Lung (tissue), 12 donors: Measurements from ENCODE around the gene P2RX2. TPM values are rescaled to one million over a fixed set of nuclear protein-coding genes. Genes with fewer than 3 reads are reported as not detected.

ENCODE experiments used
- ATAC-seq: fragments of 200-7000 bp; cut with Tn5 transposase; one replicate; pipeline ENCODE4 v1.9.1; 2020; ENCODE audit warnings: moderate number of reproducible peaks; ENCODE audit not compliant: insufficient read depth, low FRiP score
- DNase-seq, 3 donors: peaks; one replicate each; pipeline ENCODE4 v3.0.0-alpha.2; 2013 to 2017
- H3K27ac ChIP-seq, 2 donors: one replicate each; pipeline ENCODE4 v1.5.1; 2013; ENCODE audit warnings: mild to moderate bottlenecking in 2 of 2, moderate library complexity in 2 of 2, control low read depth in 1 of 2, inconsistent platforms in 1 of 2, low read depth in 1 of 2, low read length in 1 of 2
- H3K27me3 ChIP-seq, 3 donors: one replicate each; pipeline ENCODE4 v1.5.1; 2013; ENCODE audit warnings: low read length in 2 of 3; ENCODE audit not compliant: control insufficient read depth in 3 of 3, insufficient read depth in 3 of 3
- H3K36me3 ChIP-seq, 4 donors: one replicate each; pipeline ENCODE4 v1.5.1; 2013; ENCODE audit warnings: low read length in 4 of 4, mild to moderate bottlenecking in 1 of 4, moderate library complexity in 1 of 4; ENCODE audit not compliant: control insufficient read depth in 4 of 4, insufficient read depth in 4 of 4
- H3K4me1 ChIP-seq, 5 donors: one replicate each; pipeline ENCODE4 v1.5.1; 2013; ENCODE audit warnings: low read length in 5 of 5, mild to moderate bottlenecking in 2 of 5, moderate library complexity in 1 of 5; ENCODE audit not compliant: control insufficient read depth in 5 of 5, insufficient read depth in 5 of 5
- H3K4me3 ChIP-seq: one replicate; pipeline ENCODE4 v1.5.1; 2013; ENCODE audit warnings: mild to moderate bottlenecking, control low read depth, moderate library complexity
- H3K9ac ChIP-seq, 2 donors: one replicate each; pipeline ENCODE4 v1.5.1; 2013; ENCODE audit warnings: low read length in 2 of 2, control low read depth in 1 of 2; ENCODE audit not compliant: insufficient read depth in 1 of 2
- H3K9me3 ChIP-seq, 4 donors: one replicate each; pipeline ENCODE4 v1.5.1; 2013; ENCODE audit warnings: low read length in 3 of 4, mild to moderate bottlenecking in 1 of 4, moderate library complexity in 1 of 4; ENCODE audit not compliant: control insufficient read depth in 4 of 4, insufficient read depth in 3 of 4
- CTCF ChIP-seq: IDR thresholded peaks from 2 replicates; pipeline ENCODE4 v1.5.1; 2012; ENCODE audit warnings: mild to moderate bottlenecking; ENCODE audit errors: control extremely low read depth, extremely low read depth
- WGBS, 2 donors: extraction: QIAGEN DNeasy Blood & Tissue Kit; methylation state at CpG; one replicate each; pipeline ENCODE4 v1.1.7; 2013; 5-methylcytosine and 5-hydroxymethylcytosine counted together
- polyA plus RNA-seq, 2 donors: library from polyadenylated mRNA; stranded (reverse); fragments of 200-250 nt; gene quantifications; one replicate each; pipeline ENCODE4 v1.2.1, GENCODE V29; 2013
- total RNA-seq, 2 donors: library from RNA; depleted of rRNA in 1 of 2; stranded (reverse); fragments of >200 nt in 1 of 2; gene quantifications; one replicate each; pipeline ENCODE4 v1.2.1, GENCODE V29; 2014 to 2021
- donor health status: control.
- donor health status: control.
- donor health status: Bipolar disorder and iron deficiency.
- donor health status: healthy.
- donor health status: DM: yes; HTN: yes; CAD: no.

P2RX2 gene
- total and polyA plus RNA-seq, 4 donors = 0.05 to 3.4 (median 0.90) TPM

GRCh38 chr12:132588821-132589669, 29.5 kb upstream of the P2RX2 start:
- no peak for ATAC-seq
- Histone ChIP-seq H3K4me1 (peaks cover 0 to 6% (median 2%) of the 10 kb centered on the region in 5 donors), H3K27ac (no peak overlapping the region), H3K9me3 (peaks cover 0 to 3% (median 0%) of the 10 kb centered on the region in 4 donors), H3K27me3 (no peaks in the 10 kb centered on the region), H3K4me3 (no peak overlapping the region), H3K36me3 (no peaks in the 10 kb centered on the region), H3K9ac (no peak overlapping the region)
- WGBS, 2 donors = 85 to 93% methylated on average over 19 of the region's 19 CpGs
- no peak for DNase-seq
- no peak for TF ChIP-seq CTCF

DNA sequence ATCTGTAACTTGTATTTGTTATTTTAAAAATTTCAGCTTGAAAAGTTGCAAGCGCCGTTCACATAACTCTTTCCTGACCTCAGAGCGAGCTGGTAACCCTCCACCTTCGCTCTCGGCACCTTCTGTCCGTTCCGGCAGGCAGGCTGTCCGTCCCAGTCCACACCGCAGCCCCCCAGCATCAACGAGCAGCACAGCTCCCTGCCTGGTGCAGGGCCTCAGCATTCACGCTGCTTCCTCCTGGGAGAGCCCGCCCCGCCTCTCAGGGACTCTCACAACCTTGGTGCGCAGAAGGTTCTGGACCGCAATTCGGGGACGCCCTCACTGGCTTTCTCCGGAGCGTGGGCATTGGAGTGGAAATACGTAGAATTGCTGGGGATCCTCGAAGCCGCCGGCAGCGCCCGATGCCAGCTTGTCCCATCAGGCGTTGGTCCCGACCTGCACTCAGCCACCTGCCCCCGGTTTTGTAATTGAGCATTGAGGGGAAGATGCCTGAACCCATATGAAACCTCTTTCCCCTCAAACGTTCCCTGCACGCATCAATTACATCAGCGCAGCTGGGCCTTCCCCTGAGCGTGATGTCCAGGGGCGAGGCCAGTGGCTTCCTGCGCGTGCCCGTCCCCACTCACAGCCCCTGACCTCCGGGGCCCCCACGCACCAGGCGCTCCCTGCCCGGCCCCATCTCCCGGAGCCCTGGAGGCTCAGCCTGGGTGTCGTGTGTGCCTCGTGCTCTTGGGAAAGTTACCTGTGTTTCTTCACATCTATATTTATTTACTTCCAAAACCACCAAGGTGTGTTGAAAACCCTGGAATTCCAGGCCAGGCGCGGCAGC, 27.3 kb upstream of the P2RX2 start:
- 91 to 95% methylated on average over 45 of the region's 45 CpGs for WGBS, 2 donors
- Histone ChIP-seq H3K27me3 (no peaks in the 10 kb centered on the region), H3K36me3 (no peaks in the 10 kb centered on the region), H3K9me3 (peaks cover 0 to 3% (median 0%) of the 10 kb centered on the region in 4 donors), H3K4me3 (no peak overlapping the region), H3K9ac (no peak overlapping the region), H3K27ac (no peak overlapping the region), H3K4me1 (peaks cover 0 to 6% (median 2%) of the 10 kb centered on the region in 5 donors)
- DNase-seq (no peak), ATAC-seq (no peak)
- TF ChIP-seq CTCF = no peak

- H3K4me1 ChIP-seq = peaks cover 0 to 8% (median 3%) of the 10 kb centered on the region in 5 donors
Measured at GRCh38 chr12:132592282-132592970, 26.1 kb upstream of the P2RX2 start.

More at GRCh38 chr12:132592282-132592970, 26.1 kb upstream of the P2RX2 start:
- ATAC-seq = no peak
- H3K9me3 ChIP-seq = peaks cover 0 to 3% (median 0%) of the 10 kb centered on the region in 4 donors
- no peak for DNase-seq
- H3K27me3 ChIP-seq = no peaks in the 10 kb centered on the region
- no peaks in the 10 kb centered on the region for H3K36me3 ChIP-seq
- no peak overlapping the region for H3K4me3 ChIP-seq
- no peak overlapping the region for H3K9ac ChIP-seq
- H3K27ac ChIP-seq = no peak overlapping the region
- WGBS, 2 donors = 82 to 87% methylated on average over 38 of the region's 38 CpGs
- TF ChIP-seq CTCF = no peak
